Liver (tissue), 2 donors: ENCODE measurements around the gene DHRS2.

Source experiments
- REST ChIP-seq: IDR thresholded peaks from 2 replicates; pipeline ENCODE4 v1.6.1; 2016; ENCODE audit warnings: antibody characterized with exemption, mild to moderate bottlenecking
- TF ChIP-seq, protein P1 (sequence below): fragments of 150-350 bp; IDR thresholded peaks from 2 replicates; pipeline ENCODE4 v1.5.1; 2017; ENCODE audit warnings: improper control_type of control experiment, low read depth, low read length; ENCODE audit not compliant: missing input control
- donor health status: healthy.

DNA sequence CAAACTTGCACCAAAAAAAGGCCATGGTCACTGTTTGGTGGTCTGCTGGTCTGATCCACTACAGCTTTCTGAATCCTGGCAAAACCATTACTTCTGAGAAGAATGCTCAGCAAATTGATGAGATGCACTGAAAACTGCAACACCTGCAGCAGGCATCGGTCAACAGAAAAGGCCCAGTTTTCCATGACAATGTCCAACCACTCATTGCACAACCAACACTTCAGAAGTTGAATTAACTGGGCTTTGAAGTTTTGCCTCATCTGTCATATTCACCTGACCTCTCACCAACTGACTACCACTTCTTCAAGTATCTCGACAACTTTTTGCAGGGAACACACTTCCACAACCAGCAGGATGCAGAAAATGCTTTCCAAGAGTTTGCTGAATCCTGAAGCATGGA lies 7.0 kb upstream of the DHRS2 start:
- TF ChIP-seq, protein P1, sequence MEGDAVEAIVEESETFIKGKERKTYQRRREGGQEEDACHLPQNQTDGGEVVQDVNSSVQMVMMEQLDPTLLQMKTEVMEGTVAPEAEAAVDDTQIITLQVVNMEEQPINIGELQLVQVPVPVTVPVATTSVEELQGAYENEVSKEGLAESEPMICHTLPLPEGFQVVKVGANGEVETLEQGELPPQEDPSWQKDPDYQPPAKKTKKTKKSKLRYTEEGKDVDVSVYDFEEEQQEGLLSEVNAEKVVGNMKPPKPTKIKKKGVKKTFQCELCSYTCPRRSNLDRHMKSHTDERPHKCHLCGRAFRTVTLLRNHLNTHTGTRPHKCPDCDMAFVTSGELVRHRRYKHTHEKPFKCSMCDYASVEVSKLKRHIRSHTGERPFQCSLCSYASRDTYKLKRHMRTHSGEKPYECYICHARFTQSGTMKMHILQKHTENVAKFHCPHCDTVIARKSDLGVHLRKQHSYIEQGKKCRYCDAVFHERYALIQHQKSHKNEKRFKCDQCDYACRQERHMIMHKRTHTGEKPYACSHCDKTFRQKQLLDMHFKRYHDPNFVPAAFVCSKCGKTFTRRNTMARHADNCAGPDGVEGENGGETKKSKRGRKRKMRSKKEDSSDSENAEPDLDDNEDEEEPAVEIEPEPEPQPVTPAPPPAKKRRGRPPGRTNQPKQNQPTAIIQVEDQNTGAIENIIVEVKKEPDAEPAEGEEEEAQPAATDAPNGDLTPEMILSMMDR: no peak
- no peak for TF ChIP-seq REST
